A673 (cell line): ENCODE measurements around the gene SLX9.

Experiments used
- EZH2 ChIP-seq: fragments of 200-600 bp; sonication (generic); IDR thresholded peaks from 2 replicates; pipeline ENCODE4 v1.6.1; 2017; ENCODE audit warnings: borderline replicate concordance, low read depth, mild to moderate bottlenecking, mixed read lengths, antibody characterized with exemption, low read length; ENCODE audit not compliant: poor library complexity, severe bottlenecking
- TF ChIP-seq, protein P1 (sequence below): fragments of 300-800, 200-600 bp; sonication (generic); conservative IDR thresholded peaks from 2 replicates; pipeline ENCODE4 v1.5.1; 2017; ENCODE audit warnings: low read depth, mild to moderate bottlenecking, antibody characterized with exemption, low read length, moderate library complexity, mixed read lengths

DNA sequence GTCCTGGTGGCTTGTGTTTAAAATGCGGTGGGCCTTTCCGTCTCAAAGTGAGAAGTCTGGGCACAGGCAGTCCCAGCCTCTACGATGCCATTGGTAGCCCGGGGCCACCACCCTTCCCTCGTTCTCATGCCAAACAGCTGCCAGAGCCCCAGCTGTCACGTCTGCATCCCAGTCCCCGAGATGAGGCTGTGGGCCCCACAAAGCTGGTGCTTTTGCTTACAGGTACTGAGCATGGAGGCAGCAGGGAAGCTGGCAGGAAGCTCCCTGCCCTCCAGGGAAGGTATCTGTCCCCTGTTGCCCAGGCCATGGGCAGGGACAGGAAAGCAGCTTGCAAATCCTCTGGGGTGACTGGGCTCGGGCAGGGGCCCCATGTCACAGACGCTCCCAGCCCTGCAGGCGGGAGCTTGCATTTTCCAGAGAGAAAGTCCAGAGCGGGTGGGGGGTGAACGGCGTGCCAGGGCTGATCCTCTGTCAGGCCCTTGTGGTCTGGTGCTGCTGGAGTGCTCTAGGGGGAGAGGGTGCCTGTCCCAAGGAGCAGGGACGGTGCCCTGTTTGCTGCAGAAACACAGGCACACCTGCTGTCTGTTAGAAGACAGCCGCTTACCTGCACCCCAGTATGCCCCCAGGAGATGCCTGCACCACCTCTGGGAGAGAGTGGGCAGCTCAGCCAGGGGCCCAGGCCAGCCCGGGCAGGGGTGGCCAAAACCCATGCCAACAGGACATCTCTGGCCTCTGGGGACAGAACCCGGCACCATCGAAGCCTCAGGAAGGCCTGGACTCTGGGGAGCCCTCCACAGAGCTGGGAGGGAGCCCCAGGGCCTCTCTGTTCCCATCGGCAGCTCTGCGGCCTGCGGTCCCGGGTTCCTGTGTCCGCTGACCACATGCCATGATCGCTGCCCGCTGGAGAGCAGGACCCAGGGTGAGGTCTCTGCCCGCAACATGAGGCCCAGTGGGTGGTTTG lies 45.9 kb downstream of the SLX9 start:
- TF ChIP-seq, protein P1, sequence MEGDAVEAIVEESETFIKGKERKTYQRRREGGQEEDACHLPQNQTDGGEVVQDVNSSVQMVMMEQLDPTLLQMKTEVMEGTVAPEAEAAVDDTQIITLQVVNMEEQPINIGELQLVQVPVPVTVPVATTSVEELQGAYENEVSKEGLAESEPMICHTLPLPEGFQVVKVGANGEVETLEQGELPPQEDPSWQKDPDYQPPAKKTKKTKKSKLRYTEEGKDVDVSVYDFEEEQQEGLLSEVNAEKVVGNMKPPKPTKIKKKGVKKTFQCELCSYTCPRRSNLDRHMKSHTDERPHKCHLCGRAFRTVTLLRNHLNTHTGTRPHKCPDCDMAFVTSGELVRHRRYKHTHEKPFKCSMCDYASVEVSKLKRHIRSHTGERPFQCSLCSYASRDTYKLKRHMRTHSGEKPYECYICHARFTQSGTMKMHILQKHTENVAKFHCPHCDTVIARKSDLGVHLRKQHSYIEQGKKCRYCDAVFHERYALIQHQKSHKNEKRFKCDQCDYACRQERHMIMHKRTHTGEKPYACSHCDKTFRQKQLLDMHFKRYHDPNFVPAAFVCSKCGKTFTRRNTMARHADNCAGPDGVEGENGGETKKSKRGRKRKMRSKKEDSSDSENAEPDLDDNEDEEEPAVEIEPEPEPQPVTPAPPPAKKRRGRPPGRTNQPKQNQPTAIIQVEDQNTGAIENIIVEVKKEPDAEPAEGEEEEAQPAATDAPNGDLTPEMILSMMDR = no peak
- TF ChIP-seq EZH2 = no peak
